ENCODE data around the gene ADAMTS16.

The ADAMTS16 gene

DNA sequence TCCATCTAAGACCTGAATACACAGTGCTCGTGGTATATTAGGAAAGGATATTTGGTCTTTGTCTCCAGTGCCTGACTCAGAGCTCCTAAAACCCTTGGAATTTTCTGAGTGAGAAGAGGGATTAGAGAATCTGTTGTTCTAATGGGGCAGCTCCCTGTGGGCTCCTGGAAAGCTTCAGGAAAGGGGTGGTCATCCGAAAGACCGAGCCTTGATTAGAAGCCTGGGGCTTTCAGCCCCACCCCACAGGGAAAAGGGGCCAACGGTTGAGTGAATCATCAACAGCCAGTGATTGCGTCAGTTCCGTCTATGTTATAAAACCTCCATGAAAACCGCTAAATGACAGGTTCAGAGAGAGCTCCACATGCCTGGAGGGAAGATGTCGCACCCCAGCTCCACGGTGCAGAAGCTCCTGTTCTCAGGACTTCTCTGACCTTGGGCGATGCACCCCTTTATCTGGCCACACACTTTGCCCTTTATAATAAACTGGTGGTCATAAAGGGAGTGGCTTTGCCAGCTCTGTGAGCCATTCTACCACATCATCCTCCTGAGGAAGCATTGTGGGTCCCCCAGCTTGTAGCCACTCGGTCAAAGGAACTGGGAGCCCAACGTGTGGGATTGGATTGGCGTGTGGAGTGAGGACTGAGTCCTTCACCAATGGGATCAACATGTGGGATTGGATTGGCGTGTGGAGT lies 211.3 kb downstream of the ADAMTS16 start:
- Histone ChIP-seq H4K20me1 (ENCODE audit: insufficient read depth, low read length) (no peaks in the 10 kb centered on the region), H3F3A (ENCODE audit: insufficient read depth, low read length) (no peaks in the 10 kb centered on the region), H3K9me2 (ENCODE audit: low read depth, low read length) (no peaks in the 10 kb centered on the region), H3K9me3 (ENCODE audit: low read length) (no peaks in the 10 kb centered on the region), H3K9ac (ENCODE audit: low read length) (no peak overlapping the region), H3K79me2 (ENCODE audit: insufficient read depth, low read length) (no peaks in the 10 kb centered on the region), H3K36me3 (ENCODE audit: insufficient read depth, low read length) (no peaks in the 10 kb centered on the region), H3K4me1 (ENCODE audit: insufficient read depth, low read length, severe bottlenecking) (no peaks in the 10 kb centered on the region), H2AFZ (ENCODE audit: low read length) (no peak overlapping the region), H3K27me3 (ENCODE audit: insufficient read depth, low read length) (no peaks in the 10 kb centered on the region), H3K4me3 (ENCODE audit: low read depth, low read length, poor library complexity, severe bottlenecking) (no peak overlapping the region), H3K4me2 (ENCODE audit: low read length) (no peak overlapping the region), H3K27ac (ENCODE audit: low read depth, low read length, poor library complexity, severe bottlenecking) (no peak overlapping the region)
- TF ChIP-seq, protein P1, sequence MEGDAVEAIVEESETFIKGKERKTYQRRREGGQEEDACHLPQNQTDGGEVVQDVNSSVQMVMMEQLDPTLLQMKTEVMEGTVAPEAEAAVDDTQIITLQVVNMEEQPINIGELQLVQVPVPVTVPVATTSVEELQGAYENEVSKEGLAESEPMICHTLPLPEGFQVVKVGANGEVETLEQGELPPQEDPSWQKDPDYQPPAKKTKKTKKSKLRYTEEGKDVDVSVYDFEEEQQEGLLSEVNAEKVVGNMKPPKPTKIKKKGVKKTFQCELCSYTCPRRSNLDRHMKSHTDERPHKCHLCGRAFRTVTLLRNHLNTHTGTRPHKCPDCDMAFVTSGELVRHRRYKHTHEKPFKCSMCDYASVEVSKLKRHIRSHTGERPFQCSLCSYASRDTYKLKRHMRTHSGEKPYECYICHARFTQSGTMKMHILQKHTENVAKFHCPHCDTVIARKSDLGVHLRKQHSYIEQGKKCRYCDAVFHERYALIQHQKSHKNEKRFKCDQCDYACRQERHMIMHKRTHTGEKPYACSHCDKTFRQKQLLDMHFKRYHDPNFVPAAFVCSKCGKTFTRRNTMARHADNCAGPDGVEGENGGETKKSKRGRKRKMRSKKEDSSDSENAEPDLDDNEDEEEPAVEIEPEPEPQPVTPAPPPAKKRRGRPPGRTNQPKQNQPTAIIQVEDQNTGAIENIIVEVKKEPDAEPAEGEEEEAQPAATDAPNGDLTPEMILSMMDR (IDR thresholded peaks at IDR 0.05; ENCODE audit: low read length): no peak
- TF ChIP-seq EZH2 (IDR thresholded peaks at IDR 0.05; ENCODE audit: borderline replicate concordance, low read length): no peak

DNA sequence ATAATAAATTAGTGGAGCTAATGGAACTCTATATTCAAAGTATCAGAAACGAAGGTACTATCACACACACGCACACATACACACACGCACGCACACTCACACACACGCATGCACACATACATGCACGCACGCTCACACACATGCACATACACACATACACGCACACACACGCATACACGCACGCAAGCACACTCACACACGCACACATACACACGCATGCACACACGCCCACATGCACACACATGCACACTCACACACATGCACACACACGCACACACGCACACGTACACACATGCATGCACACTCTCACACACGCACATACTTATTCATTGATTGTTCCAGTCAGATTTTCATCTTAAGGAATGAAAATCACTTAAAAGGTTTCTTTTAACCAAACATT lies 212.5 kb downstream of the ADAMTS16 start:
- Histone ChIP-seq H2AFZ (ENCODE audit: low read length) (no peak overlapping the region), H3K4me3 (ENCODE audit: low read depth, low read length, poor library complexity, severe bottlenecking) (no peak overlapping the region), H3K4me2 (ENCODE audit: low read length) (no peak overlapping the region), H3K4me1 (ENCODE audit: insufficient read depth, low read length, severe bottlenecking) (no peaks in the 10 kb centered on the region), H3K9me3 (ENCODE audit: low read length) (no peaks in the 10 kb centered on the region), H3K27me3 (ENCODE audit: insufficient read depth, low read length) (no peaks in the 10 kb centered on the region), H4K20me1 (ENCODE audit: insufficient read depth, low read length) (no peaks in the 10 kb centered on the region), H3K79me2 (ENCODE audit: insufficient read depth, low read length) (no peaks in the 10 kb centered on the region), H3K36me3 (ENCODE audit: insufficient read depth, low read length) (no peaks in the 10 kb centered on the region), H3F3A (ENCODE audit: insufficient read depth, low read length) (no peaks in the 10 kb centered on the region), H3K9me2 (ENCODE audit: low read depth, low read length) (no peaks in the 10 kb centered on the region), H3K27ac (ENCODE audit: low read depth, low read length, poor library complexity, severe bottlenecking) (no peak overlapping the region), H3K9ac (ENCODE audit: low read length) (no peak overlapping the region)
- no peak for TF ChIP-seq EZH2 (IDR thresholded peaks at IDR 0.05; ENCODE audit: borderline replicate concordance, low read length)
- TF ChIP-seq, protein P1 (IDR thresholded peaks at IDR 0.05; ENCODE audit: low read length): no peak

DNA sequence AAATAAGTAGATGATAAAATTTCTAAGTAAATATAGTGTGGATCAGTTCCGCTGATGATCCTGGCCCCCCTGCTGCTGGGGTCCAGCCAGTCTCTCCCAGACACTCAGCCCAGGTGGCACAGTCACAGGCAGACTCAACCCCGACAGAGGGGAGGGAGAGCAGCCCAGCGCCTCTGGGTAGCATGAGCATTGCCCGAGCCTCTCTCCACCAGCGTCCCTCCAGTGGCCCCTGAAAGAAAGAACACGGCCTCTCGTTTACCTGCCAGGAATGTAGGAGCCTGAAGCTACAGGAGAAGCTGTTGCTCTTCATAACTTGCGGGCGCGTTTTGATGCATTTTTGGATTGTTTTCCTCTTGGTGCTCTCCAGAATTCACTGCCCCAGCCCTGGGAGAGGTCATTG lies 213.6 kb downstream of the ADAMTS16 start:
- no peak overlapping the region for H3K4me2 ChIP-seq (ENCODE audit: low read length)
- no peaks in the 10 kb centered on the region for H3K9me2 ChIP-seq (ENCODE audit: low read depth, low read length)
- no peaks in the 10 kb centered on the region for H3K36me3 ChIP-seq (ENCODE audit: insufficient read depth, low read length)
- TF ChIP-seq, protein P1 (IDR thresholded peaks at IDR 0.05; ENCODE audit: low read length): no peak
- no peak for TF ChIP-seq EZH2 (IDR thresholded peaks at IDR 0.05; ENCODE audit: borderline replicate concordance, low read length)
- no peaks in the 10 kb centered on the region for H4K20me1 ChIP-seq (ENCODE audit: insufficient read depth, low read length)
- H3K27me3 ChIP-seq (ENCODE audit: insufficient read depth, low read length): no peaks in the 10 kb centered on the region
- no peak overlapping the region for H3K9ac ChIP-seq (ENCODE audit: low read length)
- H3K4me3 ChIP-seq (ENCODE audit: low read depth, low read length, poor library complexity, severe bottlenecking): no peak overlapping the region
- no peak overlapping the region for H3K27ac ChIP-seq (ENCODE audit: low read depth, low read length, poor library complexity, severe bottlenecking)
- no peaks in the 10 kb centered on the region for H3K79me2 ChIP-seq (ENCODE audit: insufficient read depth, low read length)
- H3K4me1 ChIP-seq (ENCODE audit: insufficient read depth, low read length, severe bottlenecking): no peaks in the 10 kb centered on the region
- H3F3A ChIP-seq (ENCODE audit: insufficient read depth, low read length): no peaks in the 10 kb centered on the region
- no peak overlapping the region for H2AFZ ChIP-seq (ENCODE audit: low read length)
- H3K9me3 ChIP-seq (ENCODE audit: low read length): no peaks in the 10 kb centered on the region
